Lower leg skin (tissue), 4 donors: ENCODE data around the gene GTF2IRD1. TPM values are rescaled to one million over a fixed set of nuclear protein-coding genes. Genes with fewer than 3 reads are reported as not detected.
A peak's percentile ranks its signal among the peaks of the same experiment; 100 is the strongest.

Experiments
- DNase-seq, 2 donors: peaks; one replicate each; pipeline ENCODE4 v3.0.0-alpha.2; 2019; ENCODE audit warnings: low spot score in 2 of 2
- H3K4me3 ChIP-seq: fragments of 200-600 bp; sonication (generic); 2 replicates; pipeline ENCODE4 v1.5.1; 2017; ENCODE audit warnings: mild to moderate bottlenecking, low read depth; ENCODE audit not compliant: poor library complexity, severe bottlenecking
- CTCF ChIP-seq, 3 donors: fragments of 450-650 bp; IDR thresholded peaks; one replicate each; pipeline ENCODE4 v1.5.1; 2016; ENCODE audit warnings: antibody characterized with exemption in 3 of 3, mild to moderate bottlenecking in 3 of 3, moderate library complexity in 2 of 3
- POLR2A ChIP-seq, 2 donors: fragments of 450-650 bp; IDR thresholded peaks; one replicate each; pipeline ENCODE4 v1.6.1; 2016 to 2017; ENCODE audit warnings: antibody characterized with exemption in 2 of 2, mild to moderate bottlenecking in 1 of 2, moderate library complexity in 1 of 2
- WGBS, 2 donors: methylation state at CpG; one replicate each; pipeline ENCODE4 v1.1.5; 2018; 5-methylcytosine and 5-hydroxymethylcytosine counted together
- intact Hi-C: fragments of 100-400 bp; cut with DNase I; formaldehyde crosslinking; loops from one replicate; pipeline ENCODE4 v1.15.0; 2023; ENCODE audit warnings: low total_unique reads
- total RNA-seq, 4 donors: library from RNA; depleted of rRNA; stranded (reverse); fragments of >200 nt; gene quantifications; one replicate each; pipeline ENCODE4 v1.1.0, GENCODE V29; 2016

GTF2IRD1 gene
- total RNA-seq, 4 donors from 2014 or later, result 28.5 to 49.9 (median 43.2) TPM

DNA sequence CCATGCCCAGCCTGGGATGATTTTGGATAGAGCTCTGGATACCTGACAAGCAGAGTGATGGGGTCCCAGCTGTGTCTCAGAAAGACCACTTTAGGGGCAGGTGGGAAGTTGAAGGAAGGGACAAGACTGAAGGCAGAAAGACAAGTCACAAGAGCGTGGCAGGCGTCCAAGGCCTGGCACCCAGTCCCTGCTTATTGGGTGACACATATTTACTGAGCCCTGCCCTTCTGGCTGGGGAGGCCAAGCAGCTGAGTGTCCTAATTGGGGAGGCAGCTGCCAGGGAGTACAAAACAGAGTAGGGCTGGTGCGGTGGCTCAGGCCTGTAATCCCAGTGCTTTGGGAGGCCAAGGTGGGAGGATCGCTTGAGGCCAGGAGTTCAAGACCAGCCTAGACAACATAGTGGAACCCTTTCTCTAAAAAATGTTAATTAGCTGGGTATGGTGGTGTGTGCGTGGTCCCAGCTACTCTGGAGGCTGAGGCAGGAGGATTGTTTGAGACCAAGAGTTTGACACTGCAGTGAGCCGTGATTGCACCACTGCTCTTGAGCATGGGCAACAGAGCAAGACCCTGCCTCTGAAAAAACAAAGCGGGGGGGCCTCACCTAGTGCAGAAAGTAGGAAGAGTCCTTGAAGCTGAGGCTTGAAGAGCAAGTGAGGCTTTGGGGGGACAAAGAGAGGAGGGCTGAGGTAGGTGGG is 150.8 kb downstream of the GTF2IRD1 start:
- intact Hi-C loops, result loop anchor here (10.0 kb wide), 1 partner anchor 60 kb away; no protein-coding TSS in a partner anchor
- TF ChIP-seq POLR2A (IDR thresholded peaks at IDR 0.05) (no peak), CTCF (IDR thresholded peaks at IDR 0.05) (no peak)
- H3K4me3 ChIP-seq, result no peak overlapping the region
- 69 to 73% methylated on average over 7 of the region's 7 CpGs for WGBS, 2 donors
- DNase-seq, result peak; percentile 63 to 94

GRCh38 chr7:74606101-74606908 is 152.6 kb downstream of the GTF2IRD1 start:
- TF ChIP-seq POLR2A (IDR thresholded peaks at IDR 0.05) (no peak), CTCF (IDR thresholded peaks at IDR 0.05) (no peak)
- H3K4me3 ChIP-seq, result no peak overlapping the region
- intact Hi-C loops, result loop anchor here (10.0 kb wide), 1 partner anchor 62 kb away; no protein-coding TSS in a partner anchor
- DNase-seq, result no peak
- whole genome bisulfite sequencing, 2 donors, result 8 to 10% methylated on average over 41 to 48 of the region's 51 CpGs

DNA sequence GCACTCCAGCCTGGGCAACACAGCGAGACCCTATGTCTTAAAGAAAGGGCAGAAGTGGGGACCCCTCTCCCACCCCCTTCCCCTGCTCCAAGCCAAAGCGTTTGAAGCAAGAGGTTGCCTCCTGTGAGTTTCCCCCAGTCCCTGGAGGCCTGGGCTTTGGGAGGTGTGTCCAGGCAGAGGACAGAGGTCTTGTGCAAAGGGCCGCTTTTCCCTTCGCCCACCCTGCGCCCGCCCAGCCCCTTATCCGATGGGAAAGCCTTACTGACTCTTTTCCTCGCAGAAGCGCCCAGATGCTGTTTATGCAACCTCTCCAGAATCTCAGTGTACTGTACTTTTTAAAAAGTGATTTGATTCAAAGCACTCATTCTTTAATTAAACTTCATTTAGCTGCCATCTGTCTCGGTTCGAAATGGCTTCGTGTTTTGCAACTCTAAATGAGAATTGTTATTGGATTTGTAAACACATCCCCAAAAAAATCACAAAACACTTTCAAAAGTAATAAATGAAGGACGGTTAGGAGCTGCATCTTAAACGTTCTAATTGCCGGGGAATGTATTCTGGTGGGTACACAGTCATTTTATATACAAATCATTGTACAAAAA is 153.3 kb downstream of the GTF2IRD1 start:
- no peak overlapping the region for H3K4me3 ChIP-seq
- TF ChIP-seq CTCF (IDR thresholded peaks at IDR 0.05), result no peak
- TF ChIP-seq POLR2A (IDR thresholded peaks at IDR 0.05), result no peak
- no peak for DNase-seq
- WGBS, 2 donors, result 39 to 48% methylated on average over 15 of the region's 15 CpGs
- intact Hi-C loops, result loop anchor here (10.0 kb wide), 1 partner anchor 62 kb away; no protein-coding TSS in a partner anchor

DNA sequence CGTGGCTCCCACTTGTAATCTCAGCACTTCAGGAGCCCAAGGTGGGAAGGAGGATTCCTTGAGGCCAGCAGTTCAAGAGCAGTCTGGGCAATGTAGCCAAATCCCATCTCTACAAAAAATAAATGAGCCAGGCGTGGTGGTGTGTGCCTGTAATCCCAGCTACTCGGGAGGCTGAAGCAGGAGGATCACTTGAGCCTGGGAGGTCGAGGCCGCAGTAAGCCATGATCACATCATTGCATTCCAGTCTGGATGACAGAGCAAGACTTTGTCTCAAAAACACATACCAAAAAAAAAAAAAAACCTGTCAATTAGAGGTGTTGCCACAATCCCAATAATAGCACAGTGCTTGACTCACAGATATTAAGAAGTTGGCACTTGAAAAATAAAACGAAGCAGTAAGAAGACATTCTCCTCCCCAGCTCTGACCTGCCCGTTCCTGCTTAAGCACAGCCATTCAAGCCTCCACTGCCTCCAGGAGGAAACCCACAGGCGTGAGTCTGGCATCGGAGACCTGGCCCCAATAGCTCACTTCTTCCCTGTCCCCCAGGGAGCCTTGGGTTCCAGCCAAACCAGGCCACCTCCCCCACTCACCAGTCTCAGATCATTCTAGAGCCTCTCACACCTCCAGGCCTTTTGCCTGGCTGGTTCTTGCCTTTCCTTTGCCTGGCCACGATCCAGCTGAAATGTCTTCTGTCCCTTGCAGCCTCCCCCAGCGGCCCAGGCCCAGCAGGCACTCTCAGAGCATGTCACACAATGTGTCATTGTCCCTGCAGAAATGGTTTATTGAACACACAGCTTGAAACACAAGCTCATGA is 158.5 kb downstream of the GTF2IRD1 start:
- WGBS, 2 donors, result 42 to 47% methylated on average over 11 of the region's 11 CpGs
- TF ChIP-seq CTCF (IDR thresholded peaks at IDR 0.05) (no peak), POLR2A (IDR thresholded peaks at IDR 0.05) (no peak)
- intact Hi-C loops, result no loop called here
- no peak overlapping the region for H3K4me3 ChIP-seq
- DNase-seq, result peak; percentile 60 to 90
